SK-N-SH treated with all-trans-retinoic acid at 6 μM for 48 hours (cell line): ENCODE measurements around the gene SYT8.

ENCODE experiments used
- ATAC-seq: fragments of 200-7000 bp; cut with Tn5 transposase; 3 replicates; pipeline ENCODE4 v1.9.1; 2020; ENCODE audit warnings: mild to moderate bottlenecking, moderate library complexity
- CSDC2 ChIP-seq: fragments of 250-450 bp; sonication (Bioruptor Pico); IDR thresholded peaks from 2 replicates; pipeline ENCODE4 v1.5.0; 2020; ENCODE audit warnings: mild to moderate bottlenecking, moderate library complexity
- ESRRG ChIP-seq: fragments of 250-450 bp; sonication (Bioruptor Pico); IDR thresholded peaks from 2 replicates; pipeline ENCODE4 v1.6.1; 2021; ENCODE audit warnings: mild to moderate bottlenecking
- GLIS3 ChIP-seq: fragments of 250-450 bp; sonication (Bioruptor Pico); IDR thresholded peaks from 2 replicates; pipeline ENCODE4 v1.5.0; 2020; ENCODE audit warnings: mild to moderate bottlenecking, moderate library complexity
- ISL1 ChIP-seq: fragments of 250-450 bp; sonication (Bioruptor Pico); IDR thresholded peaks from 2 replicates; pipeline ENCODE4 v2.1.2; 2022; ENCODE audit warnings: mild to moderate bottlenecking, moderate library complexity
- OSR1 ChIP-seq: fragments of 250-450 bp; sonication (Bioruptor Pico); IDR thresholded peaks from 2 replicates; pipeline ENCODE4 v1.8.0; 2022; ENCODE audit warnings: moderate library complexity, mild to moderate bottlenecking, inconsistent platforms
- PPARA ChIP-seq: fragments of 250-450 bp; sonication (Bioruptor Pico); IDR thresholded peaks from 2 replicates; pipeline ENCODE4 v1.5.0; 2020; ENCODE audit warnings: mild to moderate bottlenecking, borderline replicate concordance
- RARB ChIP-seq: fragments of 250-450 bp; sonication (Bioruptor Pico); IDR thresholded peaks from 2 replicates; pipeline ENCODE4 v1.8.0; 2021; ENCODE audit warnings: mild to moderate bottlenecking, moderate library complexity
- SNAI2 ChIP-seq: fragments of 250-450 bp; sonication (Bioruptor Pico); IDR thresholded peaks from 2 replicates; pipeline ENCODE4 v1.5.0; 2020; ENCODE audit warnings: mild to moderate bottlenecking, moderate library complexity
- TCF4 ChIP-seq: fragments of 250-450 bp; sonication (Bioruptor Pico); IDR thresholded peaks from 2 replicates; pipeline ENCODE4 v1.8.0; 2021; ENCODE audit warnings: mild to moderate bottlenecking, moderate library complexity, borderline replicate concordance
- TOX ChIP-seq: fragments of 250-450 bp; sonication (Bioruptor Pico); IDR thresholded peaks from 2 replicates; pipeline ENCODE4 v1.8.0; 2021; ENCODE audit warnings: mild to moderate bottlenecking, moderate library complexity, borderline replicate concordance
- ZC3H10 ChIP-seq: fragments of 250-450 bp; sonication (Bioruptor Pico); IDR thresholded peaks from 2 replicates; pipeline ENCODE4 v1.5.1; 2021; ENCODE audit warnings: mild to moderate bottlenecking, moderate library complexity
- ZFP3 ChIP-seq: fragments of 250-450 bp; sonication (Bioruptor Pico); IDR thresholded peaks from 2 replicates; pipeline ENCODE4 v1.5.0; 2020; ENCODE audit warnings: mild to moderate bottlenecking, moderate library complexity
- ZFP30 ChIP-seq: fragments of 450-650 bp; formaldehyde crosslinking; IDR thresholded peaks from 2 replicates; pipeline ENCODE4 v1.5.0; 2022; ENCODE audit warnings: mild to moderate bottlenecking, moderate library complexity
- ZNF565 ChIP-seq: fragments of 450-650 bp; formaldehyde crosslinking; conservative IDR thresholded peaks from 2 replicates; pipeline ENCODE4 v1.5.0; 2020; ENCODE audit warnings: low read depth, mild to moderate bottlenecking, moderate library complexity
- ZNF70 ChIP-seq: fragments of 450-650 bp; formaldehyde crosslinking; IDR thresholded peaks from 2 replicates; pipeline ENCODE4 v1.5.0; 2020; ENCODE audit warnings: mild to moderate bottlenecking, moderate library complexity
- ZNF8 ChIP-seq: fragments of 450-650 bp; formaldehyde crosslinking; IDR thresholded peaks from 2 replicates; pipeline ENCODE4 v1.5.0; 2020; ENCODE audit warnings: mild to moderate bottlenecking, moderate library complexity
- TF ChIP-seq, protein P1 (sequence below): fragments of 250-450 bp; sonication (Bioruptor Pico); IDR thresholded peaks from 2 replicates; pipeline ENCODE4 v1.8.0; 2020; ENCODE audit warnings: mild to moderate bottlenecking, moderate library complexity, borderline replicate concordance
- TF ChIP-seq, protein P2 (sequence below): fragments of 250-450 bp; sonication (Bioruptor Pico); IDR thresholded peaks from 2 replicates; pipeline ENCODE4 v1.8.0; 2021; ENCODE audit warnings: low read depth, mild to moderate bottlenecking, moderate library complexity, borderline replicate concordance
- TF ChIP-seq, protein P3 (sequence below): fragments of 250-450 bp; sonication (Bioruptor Pico); IDR thresholded peaks from 2 replicates; pipeline ENCODE4 v1.5.0; 2020; ENCODE audit warnings: mild to moderate bottlenecking, moderate library complexity
- TF ChIP-seq, protein P4 (sequence below): fragments of 250-450 bp; sonication (Bioruptor Pico); IDR thresholded peaks from 2 replicates; pipeline ENCODE4 v1.5.1; 2021; ENCODE audit warnings: mild to moderate bottlenecking, moderate library complexity

The SYT8 gene

DNA sequence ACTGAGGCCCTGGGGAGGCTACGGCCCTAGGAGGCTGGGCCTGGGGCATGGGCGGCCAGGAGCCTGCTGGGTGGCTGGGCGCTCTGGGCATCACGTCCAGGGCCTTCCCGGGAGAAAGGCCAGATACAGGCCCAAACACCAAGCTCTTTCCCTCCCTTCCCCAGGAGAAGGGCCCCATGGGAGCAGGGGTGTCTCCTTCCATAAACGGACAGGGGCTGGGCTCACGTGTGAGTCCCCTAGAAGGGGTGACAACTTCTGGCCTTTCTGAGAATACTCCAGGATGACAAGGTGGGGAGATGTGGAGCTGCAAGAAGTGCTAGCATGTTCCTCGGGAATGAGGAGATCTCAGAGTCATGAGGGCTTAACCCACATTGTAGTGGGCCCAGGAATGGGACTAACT is 19.5 kb upstream of the SYT8 start:
- TF ChIP-seq, protein P1, sequence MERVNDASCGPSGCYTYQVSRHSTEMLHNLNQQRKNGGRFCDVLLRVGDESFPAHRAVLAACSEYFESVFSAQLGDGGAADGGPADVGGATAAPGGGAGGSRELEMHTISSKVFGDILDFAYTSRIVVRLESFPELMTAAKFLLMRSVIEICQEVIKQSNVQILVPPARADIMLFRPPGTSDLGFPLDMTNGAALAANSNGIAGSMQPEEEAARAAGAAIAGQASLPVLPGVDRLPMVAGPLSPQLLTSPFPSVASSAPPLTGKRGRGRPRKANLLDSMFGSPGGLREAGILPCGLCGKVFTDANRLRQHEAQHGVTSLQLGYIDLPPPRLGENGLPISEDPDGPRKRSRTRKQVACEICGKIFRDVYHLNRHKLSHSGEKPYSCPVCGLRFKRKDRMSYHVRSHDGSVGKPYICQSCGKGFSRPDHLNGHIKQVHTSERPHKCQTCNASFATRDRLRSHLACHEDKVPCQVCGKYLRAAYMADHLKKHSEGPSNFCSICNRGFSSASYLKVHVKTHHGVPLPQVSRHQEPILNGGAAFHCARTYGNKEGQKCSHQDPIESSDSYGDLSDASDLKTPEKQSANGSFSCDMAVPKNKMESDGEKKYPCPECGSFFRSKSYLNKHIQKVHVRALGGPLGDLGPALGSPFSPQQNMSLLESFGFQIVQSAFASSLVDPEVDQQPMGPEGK (CRISPR knock-in tag) = no peak
- TF ChIP-seq ZC3H10 (CRISPR knock-in tag) (no peak), ZNF70 (CRISPR knock-in tag) (no peak), ESRRG (CRISPR knock-in tag) (no peak), CSDC2 (CRISPR knock-in tag) (no peak)
- no peak for ATAC-seq

DNA sequence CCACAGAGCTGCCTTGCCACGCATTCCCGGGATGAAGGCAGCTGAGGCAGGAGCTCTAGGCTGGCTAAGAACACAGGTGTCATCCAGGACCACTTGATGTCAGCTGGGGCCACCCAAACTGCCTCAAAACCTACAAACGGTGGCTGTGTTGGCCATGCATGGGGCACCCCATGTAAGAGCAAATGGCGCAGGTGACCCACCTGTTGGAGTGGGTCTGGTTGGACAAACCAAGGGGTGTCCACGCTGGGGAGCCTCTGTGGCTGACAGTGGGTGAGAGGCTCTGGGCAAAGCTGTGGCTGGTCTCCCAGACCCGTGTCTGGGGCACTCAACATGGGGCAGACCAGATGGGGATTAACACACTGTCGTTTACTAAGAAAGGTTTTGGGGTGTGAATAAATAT is 19.0 kb upstream of the SYT8 start:
- TF ChIP-seq ZNF565 (CRISPR knock-in tag) (no peak), ZNF8 (no peak), RARB (no peak)
- TF ChIP-seq, protein P2, sequence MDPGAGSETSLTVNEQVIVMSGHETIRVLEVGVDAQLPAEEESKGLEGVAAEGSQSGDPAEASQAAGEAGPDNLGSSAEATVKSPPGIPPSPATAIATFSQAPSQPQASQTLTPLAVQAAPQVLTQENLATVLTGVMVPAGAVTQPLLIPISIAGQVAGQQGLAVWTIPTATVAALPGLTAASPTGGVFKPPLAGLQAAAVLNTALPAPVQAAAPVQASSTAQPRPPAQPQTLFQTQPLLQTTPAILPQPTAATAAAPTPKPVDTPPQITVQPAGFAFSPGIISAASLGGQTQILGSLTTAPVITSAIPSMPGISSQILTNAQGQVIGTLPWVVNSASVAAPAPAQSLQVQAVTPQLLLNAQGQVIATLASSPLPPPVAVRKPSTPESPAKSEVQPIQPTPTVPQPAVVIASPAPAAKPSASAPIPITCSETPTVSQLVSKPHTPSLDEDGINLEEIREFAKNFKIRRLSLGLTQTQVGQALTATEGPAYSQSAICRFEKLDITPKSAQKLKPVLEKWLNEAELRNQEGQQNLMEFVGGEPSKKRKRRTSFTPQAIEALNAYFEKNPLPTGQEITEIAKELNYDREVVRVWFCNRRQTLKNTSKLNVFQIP = no peak
- ATAC-seq = no peak

DNA sequence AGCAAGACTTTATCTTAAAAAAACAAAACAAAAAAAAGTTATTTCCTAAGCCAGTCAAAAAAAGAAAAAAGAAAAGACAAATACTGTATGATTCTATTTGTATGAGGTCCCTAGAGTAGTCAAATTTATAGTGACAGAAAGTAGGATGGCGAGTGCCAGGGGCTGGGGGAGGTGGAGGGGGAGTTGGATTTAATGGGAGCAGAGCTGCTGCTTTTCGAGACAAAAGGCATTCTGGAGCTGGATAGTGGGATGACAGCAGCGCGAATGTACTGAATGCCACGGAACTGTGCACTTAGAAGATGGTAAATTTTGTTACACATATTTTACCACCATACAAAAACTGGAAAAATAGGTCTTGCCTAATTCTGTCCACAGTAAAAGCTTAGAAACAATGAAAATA is 17.8 kb upstream of the SYT8 start:
- no peak for TF ChIP-seq PPARA (CRISPR knock-in tag)
- TF ChIP-seq SNAI2 (CRISPR knock-in tag) = no peak
- TF ChIP-seq ZNF70 (CRISPR knock-in tag) = no peak
- TF ChIP-seq TOX = no peak
- TF ChIP-seq ISL1 = no peak
- TF ChIP-seq, protein P3, sequence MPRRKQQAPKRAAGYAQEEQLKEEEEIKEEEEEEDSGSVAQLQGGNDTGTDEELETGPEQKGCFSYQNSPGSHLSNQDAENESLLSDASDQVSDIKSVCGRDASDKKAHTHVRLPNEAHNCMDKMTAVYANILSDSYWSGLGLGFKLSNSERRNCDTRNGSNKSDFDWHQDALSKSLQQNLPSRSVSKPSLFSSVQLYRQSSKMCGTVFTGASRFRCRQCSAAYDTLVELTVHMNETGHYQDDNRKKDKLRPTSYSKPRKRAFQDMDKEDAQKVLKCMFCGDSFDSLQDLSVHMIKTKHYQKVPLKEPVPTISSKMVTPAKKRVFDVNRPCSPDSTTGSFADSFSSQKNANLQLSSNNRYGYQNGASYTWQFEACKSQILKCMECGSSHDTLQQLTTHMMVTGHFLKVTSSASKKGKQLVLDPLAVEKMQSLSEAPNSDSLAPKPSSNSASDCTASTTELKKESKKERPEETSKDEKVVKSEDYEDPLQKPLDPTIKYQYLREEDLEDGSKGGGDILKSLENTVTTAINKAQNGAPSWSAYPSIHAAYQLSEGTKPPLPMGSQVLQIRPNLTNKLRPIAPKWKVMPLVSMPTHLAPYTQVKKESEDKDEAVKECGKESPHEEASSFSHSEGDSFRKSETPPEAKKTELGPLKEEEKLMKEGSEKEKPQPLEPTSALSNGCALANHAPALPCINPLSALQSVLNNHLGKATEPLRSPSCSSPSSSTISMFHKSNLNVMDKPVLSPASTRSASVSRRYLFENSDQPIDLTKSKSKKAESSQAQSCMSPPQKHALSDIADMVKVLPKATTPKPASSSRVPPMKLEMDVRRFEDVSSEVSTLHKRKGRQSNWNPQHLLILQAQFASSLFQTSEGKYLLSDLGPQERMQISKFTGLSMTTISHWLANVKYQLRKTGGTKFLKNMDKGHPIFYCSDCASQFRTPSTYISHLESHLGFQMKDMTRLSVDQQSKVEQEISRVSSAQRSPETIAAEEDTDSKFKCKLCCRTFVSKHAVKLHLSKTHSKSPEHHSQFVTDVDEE (CRISPR knock-in tag) = no peak
- no peak for TF ChIP-seq ZC3H10 (CRISPR knock-in tag)
- TF ChIP-seq, protein P4, sequence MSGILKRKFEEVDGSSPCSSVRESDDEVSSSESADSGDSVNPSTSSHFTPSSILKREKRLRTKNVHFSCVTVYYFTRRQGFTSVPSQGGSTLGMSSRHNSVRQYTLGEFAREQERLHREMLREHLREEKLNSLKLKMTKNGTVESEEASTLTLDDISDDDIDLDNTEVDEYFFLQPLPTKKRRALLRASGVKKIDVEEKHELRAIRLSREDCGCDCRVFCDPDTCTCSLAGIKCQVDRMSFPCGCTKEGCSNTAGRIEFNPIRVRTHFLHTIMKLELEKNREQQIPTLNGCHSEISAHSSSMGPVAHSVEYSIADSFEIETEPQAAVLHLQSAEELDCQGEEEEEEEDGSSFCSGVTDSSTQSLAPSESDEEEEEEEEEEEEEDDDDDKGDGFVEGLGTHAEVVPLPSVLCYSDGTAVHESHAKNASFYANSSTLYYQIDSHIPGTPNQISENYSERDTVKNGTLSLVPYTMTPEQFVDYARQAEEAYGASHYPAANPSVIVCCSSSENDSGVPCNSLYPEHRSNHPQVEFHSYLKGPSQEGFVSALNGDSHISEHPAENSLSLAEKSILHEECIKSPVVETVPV = no peak
- TF ChIP-seq ZFP3 = no peak
- TF ChIP-seq, protein P1 (CRISPR knock-in tag) = no peak
- no peak for ATAC-seq

DNA sequence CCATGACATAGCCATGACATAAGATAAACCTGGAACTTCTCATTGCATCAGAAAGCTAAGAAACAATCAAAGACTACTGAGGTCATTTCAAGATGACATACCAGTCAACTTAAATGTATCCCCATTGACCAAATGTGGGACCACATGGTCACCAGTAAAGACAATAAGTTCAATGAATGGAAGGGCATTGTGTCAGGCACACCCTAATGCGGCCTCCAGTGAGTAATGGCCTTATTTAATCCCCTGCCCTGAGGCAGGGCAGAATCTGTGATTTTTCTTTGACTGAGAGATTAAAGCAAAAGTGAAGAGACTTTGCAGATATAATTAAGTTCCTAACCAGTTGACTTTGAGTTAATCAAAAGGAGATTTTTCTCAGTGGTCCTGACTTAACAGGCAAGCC is 17.3 kb upstream of the SYT8 start:
- TF ChIP-seq TCF4 (CRISPR knock-in tag) = no peak
- no peak for TF ChIP-seq ZFP30
- no peak for TF ChIP-seq CSDC2 (CRISPR knock-in tag)
- no peak for TF ChIP-seq ZNF70 (CRISPR knock-in tag)
- no peak for TF ChIP-seq ESRRG (CRISPR knock-in tag)
- no peak for TF ChIP-seq RARB
- TF ChIP-seq, protein P1 (CRISPR knock-in tag) = no peak
- no peak for TF ChIP-seq GLIS3
- no peak for TF ChIP-seq ZNF8
- no peak for TF ChIP-seq SNAI2 (CRISPR knock-in tag)
- no peak for TF ChIP-seq ZFP3
- no peak for TF ChIP-seq ZNF565 (CRISPR knock-in tag)
- TF ChIP-seq ISL1 = no peak
- TF ChIP-seq OSR1 (CRISPR knock-in tag) = no peak
- TF ChIP-seq, all 23 proteins: peak for 0
- no peak for ATAC-seq
